Measurements from ENCODE around the gene TSPAN33.

Gene TSPAN33

GRCh38 chr7:129122078-129122750 is 22.3 kb upstream of the TSPAN33 start:
- TF ChIP-seq EZH2 (IDR thresholded peaks at IDR 0.05; ENCODE audit: borderline replicate concordance, low read depth, low read length, severe bottlenecking) = no peak
- TF ChIP-seq, protein P1, sequence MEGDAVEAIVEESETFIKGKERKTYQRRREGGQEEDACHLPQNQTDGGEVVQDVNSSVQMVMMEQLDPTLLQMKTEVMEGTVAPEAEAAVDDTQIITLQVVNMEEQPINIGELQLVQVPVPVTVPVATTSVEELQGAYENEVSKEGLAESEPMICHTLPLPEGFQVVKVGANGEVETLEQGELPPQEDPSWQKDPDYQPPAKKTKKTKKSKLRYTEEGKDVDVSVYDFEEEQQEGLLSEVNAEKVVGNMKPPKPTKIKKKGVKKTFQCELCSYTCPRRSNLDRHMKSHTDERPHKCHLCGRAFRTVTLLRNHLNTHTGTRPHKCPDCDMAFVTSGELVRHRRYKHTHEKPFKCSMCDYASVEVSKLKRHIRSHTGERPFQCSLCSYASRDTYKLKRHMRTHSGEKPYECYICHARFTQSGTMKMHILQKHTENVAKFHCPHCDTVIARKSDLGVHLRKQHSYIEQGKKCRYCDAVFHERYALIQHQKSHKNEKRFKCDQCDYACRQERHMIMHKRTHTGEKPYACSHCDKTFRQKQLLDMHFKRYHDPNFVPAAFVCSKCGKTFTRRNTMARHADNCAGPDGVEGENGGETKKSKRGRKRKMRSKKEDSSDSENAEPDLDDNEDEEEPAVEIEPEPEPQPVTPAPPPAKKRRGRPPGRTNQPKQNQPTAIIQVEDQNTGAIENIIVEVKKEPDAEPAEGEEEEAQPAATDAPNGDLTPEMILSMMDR (IDR thresholded peaks at IDR 0.05; ENCODE audit: borderline replicate concordance, extremely low read depth, low read length, poor library complexity, severe bottlenecking) = no peak
- no peak for ATAC-seq (ENCODE audit: insufficient read depth, low read depth)
- no peak for DNase-seq
- H3K9ac ChIP-seq (ENCODE audit: low read depth, low read length) = no peak overlapping the region
- no peaks in the 10 kb centered on the region for H3K79me2 ChIP-seq (ENCODE audit: insufficient read depth, low read length)
- peaks cover 4% of the 10 kb centered on the region for H3K9me3 ChIP-seq (ENCODE audit: insufficient read depth, low read length, severe bottlenecking)
- no peak overlapping the region for H3K4me2 ChIP-seq (ENCODE audit: insufficient read depth, low read length)
- H3K27ac ChIP-seq (ENCODE audit: low read length) = no peak overlapping the region
- H3K27me3 ChIP-seq (ENCODE audit: insufficient read depth, low read length, poor library complexity) = no peaks in the 10 kb centered on the region
- H3K4me3 ChIP-seq (ENCODE audit: low read depth in 1 of 2, low read length in 2 of 2) = no peak overlapping the region
- H4K20me1 ChIP-seq (ENCODE audit: insufficient read depth, low read length) = no peaks in the 10 kb centered on the region
- no peaks in the 10 kb centered on the region for H3K4me1 ChIP-seq (ENCODE audit: insufficient read depth, low read length)
- no peak overlapping the region for H2AFZ ChIP-seq (ENCODE audit: low read depth, low read length)
- H3K36me3 ChIP-seq (ENCODE audit: insufficient read depth, low read length) = no peaks in the 10 kb centered on the region

GRCh38 chr7:129122751-129123509 is 21.6 kb upstream of the TSPAN33 start:
- Histone ChIP-seq H4K20me1 (ENCODE audit: insufficient read depth, low read length) (no peaks in the 10 kb centered on the region), H3K36me3 (ENCODE audit: insufficient read depth, low read length) (no peaks in the 10 kb centered on the region), H3K4me2 (ENCODE audit: insufficient read depth, low read length) (no peak overlapping the region), H2AFZ (ENCODE audit: low read depth, low read length) (no peak overlapping the region), H3K9ac (ENCODE audit: low read depth, low read length) (no peak overlapping the region), H3K27me3 (ENCODE audit: insufficient read depth, low read length, poor library complexity) (no peaks in the 10 kb centered on the region), H3K9me3 (ENCODE audit: insufficient read depth, low read length, severe bottlenecking) (peaks cover 4% of the 10 kb centered on the region), H3K27ac (ENCODE audit: low read length) (no peak overlapping the region), H3K79me2 (ENCODE audit: insufficient read depth, low read length) (no peaks in the 10 kb centered on the region), H3K4me3 (ENCODE audit: low read depth in 1 of 2, low read length in 2 of 2) (no peak overlapping the region), H3K4me1 (ENCODE audit: insufficient read depth, low read length) (no peaks in the 10 kb centered on the region)
- ATAC-seq (ENCODE audit: insufficient read depth, low read depth) (no peak), DNase-seq (no peak)
- TF ChIP-seq EZH2 (IDR thresholded peaks at IDR 0.05; ENCODE audit: borderline replicate concordance, low read depth, low read length, severe bottlenecking) = no peak

- Histone ChIP-seq H3K79me2 (ENCODE audit: insufficient read depth, low read length) (no peaks in the 10 kb centered on the region), H3K36me3 (ENCODE audit: insufficient read depth, low read length) (no peaks in the 10 kb centered on the region), H3K27me3 (ENCODE audit: insufficient read depth, low read length, poor library complexity) (no peaks in the 10 kb centered on the region), H3K9ac (ENCODE audit: low read depth, low read length) (no peak overlapping the region), H3K9me3 (ENCODE audit: insufficient read depth, low read length, severe bottlenecking) (peaks cover 4% of the 10 kb centered on the region), H4K20me1 (ENCODE audit: insufficient read depth, low read length) (no peaks in the 10 kb centered on the region), H2AFZ (ENCODE audit: low read depth, low read length) (no peak overlapping the region), H3K27ac (ENCODE audit: low read length) (no peak overlapping the region), H3K4me2 (ENCODE audit: insufficient read depth, low read length) (no peak overlapping the region), H3K4me3 (ENCODE audit: low read depth in 1 of 2, low read length in 2 of 2) (no peak overlapping the region), H3K4me1 (ENCODE audit: insufficient read depth, low read length) (no peaks in the 10 kb centered on the region)
- no peak for ATAC-seq (ENCODE audit: insufficient read depth, low read depth)
- no peak for TF ChIP-seq EZH2 (IDR thresholded peaks at IDR 0.05; ENCODE audit: borderline replicate concordance, low read depth, low read length, severe bottlenecking)
- TF ChIP-seq, protein P1 (IDR thresholded peaks at IDR 0.05; ENCODE audit: borderline replicate concordance, extremely low read depth, low read length, poor library complexity, severe bottlenecking) = no peak
- DNase-seq = no peak
These were observed 21.0 kb upstream of the TSPAN33 start for GRCh38 chr7:129123510-129123857.

DNA sequence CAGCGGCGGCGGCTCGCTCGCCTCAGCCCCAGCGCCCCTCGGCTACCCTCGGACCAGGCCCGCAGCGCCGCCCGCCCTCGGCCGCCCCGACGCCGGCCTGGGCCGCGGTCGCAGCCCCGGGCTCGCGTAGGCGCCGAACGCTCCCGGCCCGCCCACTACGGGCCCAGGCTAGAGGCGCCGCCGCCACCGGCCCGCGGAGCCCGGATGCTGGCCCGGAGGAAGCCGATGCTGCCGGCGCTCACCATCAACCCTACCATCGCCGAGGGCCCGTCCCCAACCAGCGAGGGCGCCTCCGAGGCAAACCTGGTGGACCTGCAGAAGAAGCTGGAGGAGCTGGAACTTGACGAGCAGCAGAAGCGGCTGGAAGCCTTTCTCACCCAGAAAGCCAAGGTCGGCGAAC is 18.2 kb upstream of the TSPAN33 start:
- Histone ChIP-seq H4K20me1 (ENCODE audit: insufficient read depth, low read length) (no peaks in the 10 kb centered on the region), H3K36me3 (ENCODE audit: insufficient read depth, low read length) (no peaks in the 10 kb centered on the region), H3K4me1 (ENCODE audit: insufficient read depth, low read length) (no peaks in the 10 kb centered on the region), H3K4me2 (ENCODE audit: insufficient read depth, low read length) (no peak overlapping the region), H3K4me3 (ENCODE audit: low read depth in 1 of 2, low read length in 2 of 2) (no peak overlapping the region), H2AFZ (ENCODE audit: low read depth, low read length) (no peak overlapping the region), H3K27ac (ENCODE audit: low read length) (no peak overlapping the region), H3K27me3 (ENCODE audit: insufficient read depth, low read length, poor library complexity) (peaks cover 3% of the 10 kb centered on the region), H3K79me2 (ENCODE audit: insufficient read depth, low read length) (no peaks in the 10 kb centered on the region), H3K9ac (ENCODE audit: low read depth, low read length) (no peak overlapping the region), H3K9me3 (ENCODE audit: insufficient read depth, low read length, severe bottlenecking) (no peaks in the 10 kb centered on the region)
- ATAC-seq (ENCODE audit: insufficient read depth, low read depth) (no peak), DNase-seq (no peak)
- TF ChIP-seq, protein P1 (IDR thresholded peaks at IDR 0.05; ENCODE audit: borderline replicate concordance, extremely low read depth, low read length, poor library complexity, severe bottlenecking) = no peak
- no peak for TF ChIP-seq EZH2 (IDR thresholded peaks at IDR 0.05; ENCODE audit: borderline replicate concordance, low read depth, low read length, severe bottlenecking)
